ENCODE data around the gene UGT1A5.
"Not testable (repeated sequence)": the region's sequence is repeated elsewhere in the genome, so short reads cannot be mapped to it uniquely, and the experiment has no call there.

UGT1A5 gene

GRCh38 chr2:233747283-233747544 lies 34.5 kb downstream of the UGT1A5 start:
- DNase-seq: no peak

GRCh38 chr2:233750689-233751088 lies 38.0 kb downstream of the UGT1A5 start:
- not testable (repeated sequence) for DNase-seq

- DNase-seq: not testable (repeated sequence)
These were observed 38.7 kb downstream of the UGT1A5 start for GRCh38 chr2:233751212-233752009.

- DNase-seq: no peak
These were observed 42.3 kb downstream of the UGT1A5 start for GRCh38 chr2:233754872-233755611.

- DNase-seq: no peak
These were observed 43.8 kb downstream of the UGT1A5 start for GRCh38 chr2:233756429-233757081.

GRCh38 chr2:233758141-233758540 lies 45.4 kb downstream of the UGT1A5 start:
- DNase-seq: no peak

GRCh38 chr2:233758849-233759248 lies 46.1 kb downstream of the UGT1A5 start:
- no peak for DNase-seq

- no peak for DNase-seq
These were observed 47.3 kb downstream of the UGT1A5 start, which contains the start of gene UGT1A1 for GRCh38 chr2:233760043-233760442. TSS of gene UGT1A1 (plus strand) at chr2:233760270. CDS start at chr2:233760288, 18 bp downstream.

GRCh38 chr2:233761040-233761769 lies 48.5 kb downstream of the UGT1A5 start:
- no peak for DNase-seq

- DNase-seq: no peak
These were observed 51.6 kb downstream of the UGT1A5 start for GRCh38 chr2:233764264-233764663.

GRCh38 chr2:233764761-233765160 lies 52.1 kb downstream of the UGT1A5 start:
- no peak for DNase-seq

GRCh38 chr2:233766416-233766815 lies 53.7 kb downstream of the UGT1A5 start:
- no peak for DNase-seq

- DNase-seq: no peak
These were observed 55.4 kb downstream of the UGT1A5 start for GRCh38 chr2:233768076-233768475.

- no peak for DNase-seq
These were observed 56.6 kb downstream of the UGT1A5 start for GRCh38 chr2:233769260-233769659.

GRCh38 chr2:233772153-233772552 lies 59.4 kb downstream of the UGT1A5 start:
- DNase-seq: no peak

- no peak for DNase-seq
These were observed 59.9 kb downstream of the UGT1A5 start for GRCh38 chr2:233772583-233772982.

GRCh38 chr2:233773854-233774253 lies 61.1 kb downstream of the UGT1A5 start:
- no peak for DNase-seq

GRCh38 chr2:233775414-233775813 lies 62.7 kb downstream of the UGT1A5 start:
- DNase-seq: no peak

- no peak for DNase-seq
These were observed 65.3 kb downstream of the UGT1A5 start, which contains the start of gene MROH2A for GRCh38 chr2:233778030-233778429. TSS of gene MROH2A (plus strand) at chr2:233778330. CDS start at chr2:233779359, 1,029 bp downstream.

- no peak for DNase-seq
These were observed 67.0 kb downstream of the UGT1A5 start for GRCh38 chr2:233779722-233780121.

- DNase-seq: no peak
These were observed 68.1 kb downstream of the UGT1A5 start for GRCh38 chr2:233780771-233781170.

- no peak for DNase-seq
These were observed 76.8 kb downstream of the UGT1A5 start for GRCh38 chr2:233789554-233789953.

Data from activated CD4-positive, alpha-beta T cell treated with anti-CD3 and anti-CD28 coated beads, Interleukin-2, Interleukin-6, amounts not matched to agents 100 ng/mL and 50 ng/mL, durations not matched to agents 16 hours and 8 hours (primary cell).